Peyer's patch (tissue), 4 donors: Measurements from ENCODE around the gene PCBP1.

Experiments
- POLR2A ChIP-seq, 2 donors: fragments of 450-650 bp; IDR thresholded peaks; one replicate each; pipeline ENCODE4 v1.5.1; 2017; ENCODE audit warnings: antibody characterized with exemption in 2 of 2, mild to moderate bottlenecking in 2 of 2, moderate library complexity in 2 of 2
- TF ChIP-seq, protein P1 (sequence below), 6 experiments: fragments of 450-650 bp in 4 of 6; fragments of 200-600 bp in 2 of 6; sonication (generic) in 1 of 6; IDR thresholded peaks; one replicate each; pipeline ENCODE4 v1.5.1; 2017 to 2019; ENCODE audit warnings: antibody characterized with exemption in 6 of 6, mild to moderate bottlenecking in 3 of 6, moderate library complexity in 1 of 6

DNA sequence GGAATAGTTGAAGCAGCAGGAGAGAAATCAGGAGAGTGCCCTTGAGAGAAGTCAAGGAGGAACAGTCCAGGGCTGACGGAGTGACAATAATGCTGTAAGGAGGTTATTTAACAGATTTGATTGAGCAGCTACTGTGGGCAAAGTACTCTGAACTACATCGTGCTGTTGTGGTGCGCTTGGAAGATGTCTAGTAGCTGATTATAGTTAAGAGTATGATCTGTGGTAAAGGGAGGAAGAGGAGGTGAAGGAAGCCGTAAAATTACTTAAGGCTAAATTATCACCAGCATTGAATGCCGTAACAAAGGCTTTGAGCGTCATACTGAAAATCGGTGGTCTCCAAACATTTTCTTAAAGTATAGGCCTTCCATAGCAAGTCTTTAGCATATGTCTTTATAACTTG lies 4.5 kb downstream of the PCBP1 start:
- TF ChIP-seq, protein P1, sequence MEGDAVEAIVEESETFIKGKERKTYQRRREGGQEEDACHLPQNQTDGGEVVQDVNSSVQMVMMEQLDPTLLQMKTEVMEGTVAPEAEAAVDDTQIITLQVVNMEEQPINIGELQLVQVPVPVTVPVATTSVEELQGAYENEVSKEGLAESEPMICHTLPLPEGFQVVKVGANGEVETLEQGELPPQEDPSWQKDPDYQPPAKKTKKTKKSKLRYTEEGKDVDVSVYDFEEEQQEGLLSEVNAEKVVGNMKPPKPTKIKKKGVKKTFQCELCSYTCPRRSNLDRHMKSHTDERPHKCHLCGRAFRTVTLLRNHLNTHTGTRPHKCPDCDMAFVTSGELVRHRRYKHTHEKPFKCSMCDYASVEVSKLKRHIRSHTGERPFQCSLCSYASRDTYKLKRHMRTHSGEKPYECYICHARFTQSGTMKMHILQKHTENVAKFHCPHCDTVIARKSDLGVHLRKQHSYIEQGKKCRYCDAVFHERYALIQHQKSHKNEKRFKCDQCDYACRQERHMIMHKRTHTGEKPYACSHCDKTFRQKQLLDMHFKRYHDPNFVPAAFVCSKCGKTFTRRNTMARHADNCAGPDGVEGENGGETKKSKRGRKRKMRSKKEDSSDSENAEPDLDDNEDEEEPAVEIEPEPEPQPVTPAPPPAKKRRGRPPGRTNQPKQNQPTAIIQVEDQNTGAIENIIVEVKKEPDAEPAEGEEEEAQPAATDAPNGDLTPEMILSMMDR (IDR thresholded peaks at IDR 0.05) = no peak
- no peak for TF ChIP-seq POLR2A (IDR thresholded peaks at IDR 0.05)
